Upper lobe of left lung (tissue), 6 donors: Measurements from ENCODE around the gene GNRH2. TPM values are rescaled to one million over a fixed set of nuclear protein-coding genes. Genes with fewer than 3 reads are reported as not detected.
"Not testable (repeated sequence)": the region's sequence is repeated elsewhere in the genome, so short reads cannot be mapped to it uniquely, and the experiment has no call there.

ENCODE experiments used
- ATAC-seq, 2 donors: fragments of 200-7000 bp; cut with Tn5 transposase; one replicate each; pipeline ENCODE4 v1.9.1; 2022; ENCODE audit warnings: mild to moderate bottlenecking in 2 of 2, moderate library complexity in 2 of 2; ENCODE audit not compliant: low FRiP score in 2 of 2
- DNase-seq, 2 donors: peaks; one replicate each; pipeline ENCODE4 v3.0.0-alpha.2; 2019 to 2020
- H3K27ac ChIP-seq, 4 donors: fragments of 200-600 bp; sonication (generic); one replicate each; pipeline ENCODE4 v1.5.1; 2016 to 2019
- H3K27me3 ChIP-seq, 4 donors: fragments of 200-600 bp; sonication (generic); one replicate each; pipeline ENCODE4 v1.5.1; 2017 to 2019
- H3K36me3 ChIP-seq, 4 donors: fragments of 200-600 bp; sonication (generic); one replicate each; pipeline ENCODE4 v1.5.1; 2016 to 2019
- H3K4me1 ChIP-seq, 4 donors: fragments of 200-600 bp; sonication (generic); one replicate each; pipeline ENCODE4 v1.5.1; 2018 to 2019
- H3K4me3 ChIP-seq, 4 donors: fragments of 200-600 bp; sonication (generic); one replicate each; pipeline ENCODE4 v1.5.1; 2017 to 2019; ENCODE audit warnings: mild to moderate bottlenecking in 2 of 4, moderate library complexity in 1 of 4
- H3K9me3 ChIP-seq, 4 donors: fragments of 200-600 bp; sonication (generic); one replicate each; pipeline ENCODE4 v1.5.1; 2018 to 2019
- CTCF ChIP-seq, 6 experiments: fragments of 450-650 bp in 4 of 6; fragments of 200-600 bp in 2 of 6; sonication (generic) in 2 of 6; IDR thresholded peaks; one replicate each; pipeline ENCODE4 v1.5.1; 2016 to 2019; ENCODE audit warnings: antibody characterized with exemption in 6 of 6
- EP300 ChIP-seq, 4 donors: sonication (generic); formaldehyde crosslinking; IDR thresholded peaks; one replicate each; pipeline ENCODE4 v1.5.1; 2017; ENCODE audit warnings: antibody characterized with exemption in 4 of 4, control low read depth in 2 of 4
- POLR2A ChIP-seq, 4 donors: fragments of 450-650 bp; IDR thresholded peaks; one replicate each; pipeline ENCODE4 v1.5.1; 2016 to 2017; ENCODE audit warnings: antibody characterized with exemption in 4 of 4, mild to moderate bottlenecking in 2 of 4
- POLR2AphosphoS5 ChIP-seq, 2 donors: sonication (generic); formaldehyde crosslinking; IDR thresholded peaks; one replicate each; pipeline ENCODE4 v1.5.1; 2017; ENCODE audit warnings: antibody characterized with exemption in 2 of 2
- WGBS, 2 donors: methylation state at CpG; one replicate each; pipeline ENCODE4 v1.1.5; 2017 to 2018; 5-methylcytosine and 5-hydroxymethylcytosine counted together
- total RNA-seq, 6 donors: library from RNA; depleted of rRNA in 4 of 6; stranded (reverse); fragments of >200 nt in 4 of 6; gene quantifications; one replicate each; pipeline versions ENCODE4 v1.1.0 to v1.2.1, GENCODE V29; 2016 to 2021
- donor health status: DM: no; HTN: no; CAD: no; lungs with moderate emphysema.
- donor health status: DM: no; HTN: yes; CAD: no; lungs with severe emphysema.

GNRH2 gene
- total RNA-seq, 6 donors from 2014 or later, result 1.1 TPM; not detected in 5

- ATAC-seq, result no peak
- TF ChIP-seq POLR2AphosphoS5 (IDR thresholded peaks at IDR 0.05), result no peak
- TF ChIP-seq CTCF (IDR thresholded peaks at IDR 0.05), result no peak
- no peak for TF ChIP-seq POLR2A (IDR thresholded peaks at IDR 0.05)
- TF ChIP-seq EP300 (IDR thresholded peaks at IDR 0.05), result no peak
- Histone ChIP-seq H3K9me3 (no peaks in the 10 kb centered on the region), H3K36me3 (peaks cover 0 to 26% (median 18%) of the 10 kb centered on the region in 4 donors), H3K4me3 (no peak overlapping the region), H3K27me3 (no peaks in the 10 kb centered on the region), H3K27ac (no peak overlapping the region), H3K4me1 (peaks cover 9 to 13% (median 12%) of the 10 kb centered on the region in 4 donors)
- no peak for DNase-seq
- WGBS, 2 donors, result 76 to 81% methylated on average over 7 of the region's 7 CpGs
Measured at GRCh38 chr20:3051385-3052019, 8.1 kb downstream of the GNRH2 start.

- WGBS, 2 donors, result 86 to 90% methylated on average over 3 of the region's 3 CpGs
- no peaks in the 10 kb centered on the region for H3K4me1 ChIP-seq
- H3K4me3 ChIP-seq, result no peak overlapping the region
- no peak for DNase-seq
- no peak overlapping the region for H3K27ac ChIP-seq
- H3K36me3 ChIP-seq, result no peaks in the 10 kb centered on the region
- no peak for TF ChIP-seq POLR2AphosphoS5 (IDR thresholded peaks at IDR 0.05)
- no peak for TF ChIP-seq EP300 (IDR thresholded peaks at IDR 0.05)
- no peak for TF ChIP-seq CTCF (IDR thresholded peaks at IDR 0.05)
- TF ChIP-seq POLR2A (IDR thresholded peaks at IDR 0.05), result no peak
- H3K9me3 ChIP-seq, result no peaks in the 10 kb centered on the region
- ATAC-seq, result peak in 1 of 2 donors; percentile 61
- no peaks in the 10 kb centered on the region for H3K27me3 ChIP-seq
Measured at GRCh38 chr20:3059489-3059888, 16.1 kb downstream of the GNRH2 start.

GRCh38 chr20:3064119-3064518 lies 20.7 kb downstream of the GNRH2 start:
- not testable (repeated sequence) for H3K27me3 ChIP-seq, DNase-seq, H3K9me3 ChIP-seq, H3K4me3 ChIP-seq, H3K36me3 ChIP-seq, ATAC-seq, H3K4me1 ChIP-seq
- H3K27ac ChIP-seq, result peak overlapping the region in 1 of 4 donors; percentile 31
- 81 to 88% methylated on average over 6 of the region's 6 CpGs for WGBS, 2 donors

GRCh38 chr20:3067139-3068014 lies 24.0 kb downstream of the GNRH2 start:
- H3K4me1 ChIP-seq, result peaks cover 4 to 13% (median 11%) of the 10 kb centered on the region in 4 donors
- no peak overlapping the region for H3K4me3 ChIP-seq
- no peak for ATAC-seq
- 79% methylated on average over 23 of the region's 23 CpGs for WGBS, 2 donors
- no peak for TF ChIP-seq CTCF (IDR thresholded peaks at IDR 0.05)
- no peak for TF ChIP-seq EP300 (IDR thresholded peaks at IDR 0.05)
- TF ChIP-seq POLR2AphosphoS5 (IDR thresholded peaks at IDR 0.05), result no peak
- TF ChIP-seq POLR2A (IDR thresholded peaks at IDR 0.05), result no peak
- no peak for DNase-seq
- H3K27me3 ChIP-seq, result peaks cover 0 to 13% (median 9%) of the 10 kb centered on the region in 4 donors
- no peaks in the 10 kb centered on the region for H3K36me3 ChIP-seq
- H3K9me3 ChIP-seq, result no peaks in the 10 kb centered on the region
- H3K27ac ChIP-seq, result no peak overlapping the region

- Histone ChIP-seq H3K9me3 (no peaks in the 10 kb centered on the region), H3K4me1 (peaks cover 4 to 15% (median 12%) of the 10 kb centered on the region in 4 donors), H3K27ac (no peak overlapping the region), H3K27me3 (peaks cover 0 to 13% (median 9%) of the 10 kb centered on the region in 4 donors), H3K4me3 (no peak overlapping the region), H3K36me3 (no peaks in the 10 kb centered on the region)
- DNase-seq (no peak), ATAC-seq (no peak)
- WGBS, 2 donors, result 73% methylated on average over 8 of the region's 8 CpGs
- TF ChIP-seq POLR2A (IDR thresholded peaks at IDR 0.05) (no peak), CTCF (IDR thresholded peaks at IDR 0.05) (no peak), EP300 (IDR thresholded peaks at IDR 0.05) (no peak), POLR2AphosphoS5 (IDR thresholded peaks at IDR 0.05) (no peak)
Measured at GRCh38 chr20:3068075-3068474, 24.7 kb downstream of the GNRH2 start.
